Thyroid gland (tissue), 4 donors: ENCODE results near the gene STRIT1. TPM values are rescaled to one million over a fixed set of nuclear protein-coding genes. Genes with fewer than 3 reads are reported as not detected.

Source experiments
- DNase-seq, 2 donors: peaks; one replicate each; pipeline ENCODE4 v3.0.0-alpha.2; 2019
- H3K27ac ChIP-seq, 3 donors: fragments of 200-600 bp; sonication (generic); 1 replicate in 2 of 3; 2 replicates in 1 of 3; pipeline ENCODE4 v1.5.1; 2016 to 2019; ENCODE audit warnings: mild to moderate bottlenecking in 1 of 3, moderate library complexity in 1 of 3
- H3K27me3 ChIP-seq: fragments of 200-600 bp; sonication (generic); one replicate; pipeline ENCODE4 v1.5.1; 2019
- H3K36me3 ChIP-seq, 2 donors: fragments of 200-600 bp; sonication (generic); one replicate each; pipeline ENCODE4 v1.5.1; 2016 to 2019
- H3K4me1 ChIP-seq, 2 donors: fragments of 200-600 bp; sonication (generic); one replicate each; pipeline ENCODE4 v1.5.1; 2017 to 2019
- H3K4me3 ChIP-seq, 3 donors: fragments of 200-600 bp; sonication (generic); replicated peaks in 1 of 3; 1 replicate in 2 of 3; 2 replicates in 1 of 3; pipeline ENCODE4 v1.5.1; 2016; ENCODE audit warnings: mild to moderate bottlenecking in 1 of 3
- H3K9me3 ChIP-seq: fragments of 200-600 bp; sonication (generic); one replicate; pipeline ENCODE4 v1.5.1; 2017
- CTCF ChIP-seq, 6 experiments: fragments of 200-600 bp in 3 of 6; fragments of 450-650 bp in 3 of 6; sonication (generic) in 3 of 6; IDR thresholded peaks; one replicate each; pipeline ENCODE4 v1.5.1; 2016 to 2019; ENCODE audit warnings: antibody characterized with exemption in 6 of 6, mild to moderate bottlenecking in 2 of 6, inconsistent platforms in 1 of 6, moderate library complexity in 1 of 6
- POLR2A ChIP-seq, 2 donors: fragments of 450-650 bp; IDR thresholded peaks; one replicate each; pipeline ENCODE4 v1.6.1; 2017; ENCODE audit warnings: antibody characterized with exemption in 2 of 2, mild to moderate bottlenecking in 2 of 2, moderate library complexity in 1 of 2
- WGBS, 2 donors: methylation state at CpG; one replicate each; pipeline ENCODE4 v1.1.5; 2017; 5-methylcytosine and 5-hydroxymethylcytosine counted together
- intact Hi-C: fragments of 100-400 bp; cut with DNase I; formaldehyde crosslinking; loops from one replicate; pipeline ENCODE4 v1.15.1; 2023
- total RNA-seq, 4 donors: library from RNA; depleted of rRNA; stranded (reverse); fragments of >200 nt; gene quantifications; one replicate each; pipeline ENCODE4 v1.2.3, GENCODE V29; 2016

STRIT1 gene
- total RNA-seq, 4 donors from 2014 or later: not detected

GRCh38 chr3:155286736-155287135 lies 6.7 kb downstream of the STRIT1 start:
- Histone ChIP-seq H3K9me3 (no peaks in the 10 kb centered on the region), H3K27me3 (no peaks in the 10 kb centered on the region), H3K4me1 (peaks cover 18 to 19% of the 10 kb centered on the region in 2 donors), H3K27ac (no peak overlapping the region), H3K4me3 (no peak overlapping the region), H3K36me3 (no peaks in the 10 kb centered on the region)
- intact Hi-C loops: no loop called here
- DNase-seq: no peak
- 85 to 92% methylated on average over 2 of the region's 2 CpGs for WGBS, 2 donors
- no peak for TF ChIP-seq CTCF (IDR thresholded peaks at IDR 0.05)
- no peak for TF ChIP-seq POLR2A (IDR thresholded peaks at IDR 0.05)

- WGBS, 2 donors: 90 to 95% methylated on average over 4 of the region's 4 CpGs
- no peak overlapping the region for H3K4me3 ChIP-seq
- H3K4me1 ChIP-seq: peaks cover 18 to 19% of the 10 kb centered on the region in 2 donors
- no peak for DNase-seq
- intact Hi-C loops: no loop called here
- no peaks in the 10 kb centered on the region for H3K27me3 ChIP-seq
- no peak overlapping the region for H3K27ac ChIP-seq
- TF ChIP-seq CTCF (IDR thresholded peaks at IDR 0.05): no peak
- no peak for TF ChIP-seq POLR2A (IDR thresholded peaks at IDR 0.05)
- H3K36me3 ChIP-seq: no peaks in the 10 kb centered on the region
- no peaks in the 10 kb centered on the region for H3K9me3 ChIP-seq
Observed at GRCh38 chr3:155285936-155286335, 7.5 kb downstream of the STRIT1 start.

GRCh38 chr3:155283092-155284056 lies 10.1 kb downstream of the STRIT1 start:
- 76 to 81% methylated on average over 8 of the region's 8 CpGs for WGBS, 2 donors
- intact Hi-C loops: no loop called here

GRCh38 chr3:155282385-155283091 lies 10.9 kb downstream of the STRIT1 start:
- intact Hi-C loops: no loop called here
- TF ChIP-seq POLR2A (IDR thresholded peaks at IDR 0.05) (no peak), CTCF (IDR thresholded peaks at IDR 0.05) (no peak)

More at GRCh38 chr3:155283092-155284056, 10.1 kb downstream of the STRIT1 start:
- Histone ChIP-seq H3K4me3 (no peak overlapping the region), H3K4me1 (peaks cover 18 to 19% of the 10 kb centered on the region in 2 donors), H3K36me3 (no peaks in the 10 kb centered on the region), H3K9me3 (no peaks in the 10 kb centered on the region), H3K27ac (peak overlapping the region; percentile 2 to 65 (median 32)), H3K27me3 (no peaks in the 10 kb centered on the region)
- DNase-seq: peak in 1 of 2 donors; percentile 7
- TF ChIP-seq POLR2A (IDR thresholded peaks at IDR 0.05): no peak
- TF ChIP-seq CTCF (IDR thresholded peaks at IDR 0.05): no peak

More at GRCh38 chr3:155282385-155283091, 10.9 kb downstream of the STRIT1 start:
- Histone ChIP-seq H3K27me3 (no peaks in the 10 kb centered on the region), H3K4me1 (peaks cover 18 to 19% of the 10 kb centered on the region in 2 donors), H3K9me3 (no peaks in the 10 kb centered on the region), H3K27ac (peak overlapping the region; percentile 2 to 65 (median 18)), H3K36me3 (no peaks in the 10 kb centered on the region), H3K4me3 (no peak overlapping the region)
- WGBS, 2 donors: 66 to 71% methylated on average over 6 of the region's 6 CpGs
- peak; percentile 37 to 41 for DNase-seq
